DND-41 (cell line): ENCODE results near the gene DYSF.

Experiments
- ATAC-seq: fragments of 200-7000 bp; cut with Tn5 transposase; 3 replicates; pipeline ENCODE4 v1.9.1; 2021; ENCODE audit warnings: low read depth; ENCODE audit not compliant: insufficient read depth
- DNase-seq: peaks from one replicate; pipeline ENCODE4 v3.0.0-alpha.2; 2020
- H2AFZ ChIP-seq: 2 replicates; pipeline ENCODE4 v1.6.0; 2012; ENCODE audit warnings: low read depth, low read length
- H3K27ac ChIP-seq: 2 replicates; pipeline ENCODE4 v1.5.1; 2012; ENCODE audit warnings: low read length, inconsistent platforms
- H3K27me3 ChIP-seq: fragments of 200-600 bp; sonication (generic); 2 replicates; pipeline ENCODE4 v1.6.0; 2012; ENCODE audit warnings: low read length, mild to moderate bottlenecking, inconsistent platforms; ENCODE audit not compliant: insufficient read depth, poor library complexity
- H3K36me3 ChIP-seq: 2 replicates; pipeline ENCODE4 v1.5.1; 2012; ENCODE audit warnings: low read length, inconsistent platforms; ENCODE audit not compliant: insufficient read depth
- H3K4me1 ChIP-seq: 2 replicates; pipeline ENCODE4 v1.5.1; 2012; ENCODE audit warnings: mild to moderate bottlenecking, low read length; ENCODE audit not compliant: insufficient read depth
- H3K4me2 ChIP-seq: 2 replicates; pipeline ENCODE4 v1.6.0; 2012; ENCODE audit warnings: mild to moderate bottlenecking, moderate library complexity, low read length, inconsistent platforms; ENCODE audit not compliant: insufficient read depth
- H3K4me3 ChIP-seq, 2 experiments: fragments of 200-600 bp in 1 of 2; shearing (Covaris generic) in 1 of 2; 2 replicates each; pipeline ENCODE4 v1.5.1; 2012 to 2016; ENCODE audit warnings: inconsistent platforms in 2 of 2, low read length in 2 of 2, mild to moderate bottlenecking in 2 of 2, low read depth in 1 of 2, moderate library complexity in 1 of 2
- H3K79me2 ChIP-seq: 2 replicates; pipeline ENCODE4 v1.6.0; 2012; ENCODE audit warnings: low read length, inconsistent platforms; ENCODE audit not compliant: insufficient read depth
- H3K9ac ChIP-seq: 2 replicates; pipeline ENCODE4 v1.6.0; 2012; ENCODE audit warnings: low read depth, mild to moderate bottlenecking, inconsistent platforms, low read length, moderate library complexity
- H3K9me3 ChIP-seq: 2 replicates; pipeline ENCODE4 v1.5.1; 2012; ENCODE audit warnings: low read length, moderate library complexity, mild to moderate bottlenecking, inconsistent platforms; ENCODE audit not compliant: insufficient read depth, severe bottlenecking
- H4K20me1 ChIP-seq: 2 replicates; pipeline ENCODE4 v1.6.0; 2012; ENCODE audit warnings: low read length; ENCODE audit not compliant: insufficient read depth
- EZH2 ChIP-seq: IDR thresholded peaks from 3 replicates; pipeline ENCODE4 v1.6.1; 2012; ENCODE audit warnings: borderline replicate concordance, low read depth, mild to moderate bottlenecking, moderate library complexity, low read length, inconsistent platforms; ENCODE audit not compliant: severe bottlenecking
- TF ChIP-seq, protein P1 (sequence below): IDR thresholded peaks from 2 replicates; pipeline ENCODE4 v1.5.1; 2012; ENCODE audit warnings: borderline replicate concordance, low read length, moderate library complexity, mild to moderate bottlenecking; ENCODE audit not compliant: poor library complexity, severe bottlenecking; ENCODE audit errors: extremely low read depth

DYSF gene

GRCh38 chr2:71459084-71459431, 5.7 kb downstream of the DYSF start:
- H3K27ac ChIP-seq: no peak overlapping the region
- no peak overlapping the region for H3K4me2 ChIP-seq
- H4K20me1 ChIP-seq: no peaks in the 10 kb centered on the region
- no peak for ATAC-seq
- H3K79me2 ChIP-seq: no peaks in the 10 kb centered on the region
- H2AFZ ChIP-seq: no peak overlapping the region
- H3K4me3 ChIP-seq: no peak overlapping the region
- H3K36me3 ChIP-seq: no peaks in the 10 kb centered on the region
- no peak overlapping the region for H3K9ac ChIP-seq
- TF ChIP-seq, protein P1, sequence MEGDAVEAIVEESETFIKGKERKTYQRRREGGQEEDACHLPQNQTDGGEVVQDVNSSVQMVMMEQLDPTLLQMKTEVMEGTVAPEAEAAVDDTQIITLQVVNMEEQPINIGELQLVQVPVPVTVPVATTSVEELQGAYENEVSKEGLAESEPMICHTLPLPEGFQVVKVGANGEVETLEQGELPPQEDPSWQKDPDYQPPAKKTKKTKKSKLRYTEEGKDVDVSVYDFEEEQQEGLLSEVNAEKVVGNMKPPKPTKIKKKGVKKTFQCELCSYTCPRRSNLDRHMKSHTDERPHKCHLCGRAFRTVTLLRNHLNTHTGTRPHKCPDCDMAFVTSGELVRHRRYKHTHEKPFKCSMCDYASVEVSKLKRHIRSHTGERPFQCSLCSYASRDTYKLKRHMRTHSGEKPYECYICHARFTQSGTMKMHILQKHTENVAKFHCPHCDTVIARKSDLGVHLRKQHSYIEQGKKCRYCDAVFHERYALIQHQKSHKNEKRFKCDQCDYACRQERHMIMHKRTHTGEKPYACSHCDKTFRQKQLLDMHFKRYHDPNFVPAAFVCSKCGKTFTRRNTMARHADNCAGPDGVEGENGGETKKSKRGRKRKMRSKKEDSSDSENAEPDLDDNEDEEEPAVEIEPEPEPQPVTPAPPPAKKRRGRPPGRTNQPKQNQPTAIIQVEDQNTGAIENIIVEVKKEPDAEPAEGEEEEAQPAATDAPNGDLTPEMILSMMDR: no peak
- TF ChIP-seq EZH2: no peak
- no peaks in the 10 kb centered on the region for H3K27me3 ChIP-seq
- peaks cover 21% of the 10 kb centered on the region for H3K9me3 ChIP-seq
- no peaks in the 10 kb centered on the region for H3K4me1 ChIP-seq
- no peak for DNase-seq

DNA sequence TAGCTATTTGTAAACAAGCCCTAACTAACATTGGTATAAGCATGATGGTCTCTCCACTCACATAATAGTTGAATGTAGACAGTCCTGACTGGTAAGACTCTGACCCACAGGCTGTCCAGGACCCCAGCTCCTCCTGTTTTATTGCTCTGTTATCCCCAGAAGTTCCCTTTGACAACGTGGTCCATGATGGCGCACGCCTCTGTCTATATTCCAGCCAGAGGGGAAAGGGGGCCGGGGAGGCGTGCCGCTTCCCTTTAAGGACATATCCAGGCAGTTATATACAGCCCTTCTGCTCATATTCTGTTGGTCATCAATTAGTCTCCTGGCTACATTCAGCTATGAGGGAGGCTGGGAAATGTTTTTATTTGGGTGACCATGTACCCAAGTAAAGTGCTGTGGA, 6.7 kb downstream of the DYSF start:
- no peak overlapping the region for H3K4me2 ChIP-seq
- peaks cover 21% of the 10 kb centered on the region for H3K9me3 ChIP-seq
- no peaks in the 10 kb centered on the region for H3K4me1 ChIP-seq
- no peaks in the 10 kb centered on the region for H3K36me3 ChIP-seq
- no peak for ATAC-seq
- DNase-seq: no peak
- H3K9ac ChIP-seq: no peak overlapping the region
- no peak overlapping the region for H3K27ac ChIP-seq
- H3K79me2 ChIP-seq: no peaks in the 10 kb centered on the region
- no peak overlapping the region for H3K4me3 ChIP-seq
- H3K27me3 ChIP-seq: no peaks in the 10 kb centered on the region
- H4K20me1 ChIP-seq: no peaks in the 10 kb centered on the region
- no peak overlapping the region for H2AFZ ChIP-seq
- TF ChIP-seq EZH2: no peak
- TF ChIP-seq, protein P1: no peak

GRCh38 chr2:71460595-71461303, 7.4 kb downstream of the DYSF start:
- Histone ChIP-seq H3K9ac (no peak overlapping the region), H3K4me3 (no peak overlapping the region), H3K27me3 (no peaks in the 10 kb centered on the region), H3K9me3 (peaks cover 21% of the 10 kb centered on the region), H3K36me3 (no peaks in the 10 kb centered on the region), H3K79me2 (no peaks in the 10 kb centered on the region), H3K4me2 (no peak overlapping the region), H2AFZ (no peak overlapping the region), H3K27ac (no peak overlapping the region), H3K4me1 (no peaks in the 10 kb centered on the region), H4K20me1 (no peaks in the 10 kb centered on the region)
- DNase-seq (no peak), ATAC-seq (no peak)
- TF ChIP-seq EZH2: no peak
- TF ChIP-seq, protein P1: peak; percentile 38

DNA sequence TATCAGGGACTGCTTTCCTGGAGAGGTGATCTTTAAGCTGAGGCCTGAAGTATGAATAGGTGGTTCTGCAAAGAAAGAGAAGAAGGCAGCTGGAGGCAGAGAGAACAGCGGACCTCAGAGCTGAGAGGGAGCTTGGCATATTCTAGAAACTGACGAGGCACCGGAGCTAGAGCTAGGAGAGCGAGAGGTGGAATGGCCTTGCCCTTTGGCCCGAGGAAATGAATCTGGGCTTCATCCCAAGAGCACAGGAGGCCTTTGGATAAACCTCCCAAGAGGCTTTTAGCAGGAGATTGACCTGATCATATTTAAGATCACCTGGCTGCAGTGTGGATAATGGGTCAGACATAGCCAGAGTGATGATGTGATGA, 7.9 kb downstream of the DYSF start:
- Histone ChIP-seq H3K79me2 (no peaks in the 10 kb centered on the region), H3K4me3 (no peak overlapping the region), H3K9ac (no peak overlapping the region), H3K9me3 (peaks cover 21% of the 10 kb centered on the region), H3K27ac (no peak overlapping the region), H4K20me1 (no peaks in the 10 kb centered on the region), H3K4me2 (no peak overlapping the region), H3K27me3 (no peaks in the 10 kb centered on the region), H3K36me3 (no peaks in the 10 kb centered on the region), H3K4me1 (0 out of 2 replicates have a peak, but pooled peaks cover under 1% of the 10 kb centered on the region), H2AFZ (no peak overlapping the region)
- no peak for ATAC-seq
- TF ChIP-seq, protein P1: no peak
- no peak for TF ChIP-seq EZH2
- no peak for DNase-seq
